Measurements from ENCODE around the gene HES4.
"Not testable (repeated sequence)": the region's sequence is repeated elsewhere in the genome, so short reads cannot be mapped to it uniquely, and the experiment has no call there.

Gene HES4

GRCh38 chr1:1017397-1018320, 17.8 kb upstream of the HES4 start:
- DNase-seq, result not testable (repeated sequence)

GRCh38 chr1:1014799-1015681, 15.1 kb upstream of the HES4 start:
- DNase-seq, result no peak

- peak in 1 of 2 donors; percentile 43 for DNase-seq
Observed at GRCh38 chr1:1013922-1014648, 14.2 kb upstream of the HES4 start.

- peak; percentile 90 for DNase-seq
Observed at GRCh38 chr1:1013105-1013921, 13.4 kb upstream of the HES4 start, which contains the start of gene ISG15. ISG15 (plus strand) TSS chr1:1013497; CDS start chr1:1013574, 77 bp downstream.

- DNase-seq, result not testable (repeated sequence)
Observed at GRCh38 chr1:1012736-1013104, 12.8 kb upstream of the HES4 start.

GRCh38 chr1:1011396-1011949, 11.6 kb upstream of the HES4 start:
- no peak for DNase-seq

- DNase-seq, result not testable (repeated sequence)
Observed at GRCh38 chr1:1010131-1010530, 10.2 kb upstream of the HES4 start.

GRCh38 chr1:1006305-1007159, 6.6 kb upstream of the HES4 start:
- DNase-seq, result no peak

GRCh38 chr1:1005774-1006304, 5.9 kb upstream of the HES4 start:
- DNase-seq, result no peak

GRCh38 chr1:1004780-1005697, 5.1 kb upstream of the HES4 start:
- no peak for DNase-seq

- no peak for DNase-seq
Observed at GRCh38 chr1:1004420-1004779, 4.5 kb upstream of the HES4 start.

- no peak for DNase-seq
Observed at GRCh38 chr1:1003618-1004419, 3.9 kb upstream of the HES4 start.

GRCh38 chr1:1001057-1001783, 1.3 kb upstream of the HES4 start:
- no peak for DNase-seq

- DNase-seq, result peak; percentile 75 to 86
Observed at GRCh38 chr1:1000357-1001056, 610 bp upstream of the HES4 start.

- peak in 1 of 2 donors; percentile 36 for DNase-seq
Observed at GRCh38 chr1:998995-999724, 737 bp downstream of the HES4 start.

GRCh38 chr1:998745-998994, 1.2 kb downstream of the HES4 start:
- DNase-seq, result no peak
